ENCODE results near the gene RNF144B.

The RNF144B gene

DNA sequence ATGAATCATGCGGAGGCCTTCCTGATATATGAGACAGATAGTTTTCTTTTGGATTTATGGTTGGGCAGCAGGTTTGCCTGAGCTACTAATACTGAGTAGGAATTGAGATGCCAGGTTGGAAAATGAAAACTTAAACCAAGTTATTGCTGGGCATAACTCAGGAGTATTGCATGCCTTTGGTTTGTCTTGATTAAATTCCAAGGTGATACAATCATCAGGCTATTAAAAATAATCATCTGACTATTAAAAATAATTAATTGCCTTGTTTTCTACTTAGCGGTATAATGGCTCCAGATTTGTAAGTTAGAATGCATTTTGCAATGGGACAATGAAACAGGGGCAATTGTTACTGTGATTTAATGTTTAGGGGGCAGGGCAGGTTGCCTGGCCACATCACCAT, 15.5 kb upstream of the RNF144B start:
- H3K4me2 ChIP-seq: no peak overlapping the region
- no peaks in the 10 kb centered on the region for H3K36me3 ChIP-seq (ENCODE audit: insufficient read depth)
- TF ChIP-seq, protein P1, sequence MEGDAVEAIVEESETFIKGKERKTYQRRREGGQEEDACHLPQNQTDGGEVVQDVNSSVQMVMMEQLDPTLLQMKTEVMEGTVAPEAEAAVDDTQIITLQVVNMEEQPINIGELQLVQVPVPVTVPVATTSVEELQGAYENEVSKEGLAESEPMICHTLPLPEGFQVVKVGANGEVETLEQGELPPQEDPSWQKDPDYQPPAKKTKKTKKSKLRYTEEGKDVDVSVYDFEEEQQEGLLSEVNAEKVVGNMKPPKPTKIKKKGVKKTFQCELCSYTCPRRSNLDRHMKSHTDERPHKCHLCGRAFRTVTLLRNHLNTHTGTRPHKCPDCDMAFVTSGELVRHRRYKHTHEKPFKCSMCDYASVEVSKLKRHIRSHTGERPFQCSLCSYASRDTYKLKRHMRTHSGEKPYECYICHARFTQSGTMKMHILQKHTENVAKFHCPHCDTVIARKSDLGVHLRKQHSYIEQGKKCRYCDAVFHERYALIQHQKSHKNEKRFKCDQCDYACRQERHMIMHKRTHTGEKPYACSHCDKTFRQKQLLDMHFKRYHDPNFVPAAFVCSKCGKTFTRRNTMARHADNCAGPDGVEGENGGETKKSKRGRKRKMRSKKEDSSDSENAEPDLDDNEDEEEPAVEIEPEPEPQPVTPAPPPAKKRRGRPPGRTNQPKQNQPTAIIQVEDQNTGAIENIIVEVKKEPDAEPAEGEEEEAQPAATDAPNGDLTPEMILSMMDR (conservative IDR thresholded peaks at IDR 0.05; ENCODE audit: low read depth, low read length): no peak
- H3K27ac ChIP-seq: no peak overlapping the region
- no peaks in the 10 kb centered on the region for H3K27me3 ChIP-seq (ENCODE audit: insufficient read depth, low read depth)
- no peak overlapping the region for H2AFZ ChIP-seq (ENCODE audit: low read depth)
- H3K9ac ChIP-seq: no peak overlapping the region
- no peaks in the 10 kb centered on the region for H4K20me1 ChIP-seq (ENCODE audit: insufficient read depth)
- H3K79me2 ChIP-seq (ENCODE audit: insufficient read depth, low read depth): no peaks in the 10 kb centered on the region
- no peak overlapping the region for H3K4me3 ChIP-seq (IDR thresholded peaks at IDR 0.05; ENCODE audit: insufficient read depth, low read depth, low read length)
- no peaks in the 10 kb centered on the region for H3K4me1 ChIP-seq (ENCODE audit: low read depth, poor library complexity, severe bottlenecking)

DNA sequence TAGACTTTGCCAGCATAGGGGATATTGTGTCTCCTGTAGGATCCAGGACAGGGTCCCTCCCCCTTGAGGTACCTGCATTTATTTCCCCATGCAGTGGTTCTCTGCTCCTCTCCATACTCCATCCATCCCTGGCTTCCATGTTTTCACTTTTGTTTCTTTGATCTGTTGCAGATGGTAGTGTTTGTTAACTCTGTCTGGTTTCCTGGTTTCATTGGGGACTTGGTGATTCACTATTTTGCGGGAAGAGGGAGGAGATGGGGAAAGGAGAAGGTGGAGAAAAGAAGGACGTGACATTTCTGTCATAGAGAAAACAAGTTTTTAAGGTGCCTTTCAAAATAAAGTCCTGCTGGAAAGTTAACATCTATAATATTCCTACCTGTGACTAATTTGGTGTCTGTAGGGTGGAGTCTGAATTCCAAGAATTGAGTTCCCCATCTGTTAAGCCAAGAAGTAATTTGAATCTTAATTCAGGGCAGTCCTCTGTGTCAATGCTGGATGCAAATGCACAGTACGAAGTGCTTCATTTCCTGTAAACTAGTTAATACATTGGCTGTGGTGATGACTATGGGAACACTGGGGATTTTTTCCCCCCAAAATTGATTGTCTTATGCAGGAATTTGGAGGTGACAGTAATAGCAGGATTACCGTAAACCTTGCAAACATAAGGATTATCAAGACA, 6.9 kb upstream of the RNF144B start:
- H3K9ac ChIP-seq: no peak overlapping the region
- H3K4me3 ChIP-seq (IDR thresholded peaks at IDR 0.05; ENCODE audit: insufficient read depth, low read depth, low read length): no peak overlapping the region
- H3K27ac ChIP-seq: no peak overlapping the region
- no peaks in the 10 kb centered on the region for H3K36me3 ChIP-seq (ENCODE audit: insufficient read depth)
- no peaks in the 10 kb centered on the region for H4K20me1 ChIP-seq (ENCODE audit: insufficient read depth)
- no peaks in the 10 kb centered on the region for H3K4me1 ChIP-seq (ENCODE audit: low read depth, poor library complexity, severe bottlenecking)
- no peak overlapping the region for H2AFZ ChIP-seq (ENCODE audit: low read depth)
- H3K27me3 ChIP-seq (ENCODE audit: insufficient read depth, low read depth): no peaks in the 10 kb centered on the region
- TF ChIP-seq, protein P1 (conservative IDR thresholded peaks at IDR 0.05; ENCODE audit: low read depth, low read length): no peak
- H3K4me2 ChIP-seq: no peak overlapping the region
- no peaks in the 10 kb centered on the region for H3K79me2 ChIP-seq (ENCODE audit: insufficient read depth, low read depth)

DNA sequence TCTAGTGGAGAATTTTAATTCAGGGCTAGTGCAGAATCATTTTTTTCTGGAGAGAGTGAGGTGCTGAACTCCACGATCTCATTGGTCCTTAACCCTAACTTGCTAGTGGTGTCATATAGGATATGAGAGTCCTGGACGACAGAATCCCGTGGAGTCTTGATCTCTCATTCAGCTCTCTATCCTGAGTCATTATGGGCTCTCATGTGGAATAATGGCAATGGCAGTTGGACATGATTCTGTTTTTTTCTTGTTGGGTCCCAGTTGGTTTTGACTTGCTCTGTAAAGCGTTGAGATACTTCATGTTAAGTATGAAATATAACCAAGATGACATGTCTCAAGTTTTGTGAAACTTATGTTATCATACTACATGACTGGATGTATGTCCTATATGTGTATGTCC, 6.3 kb upstream of the RNF144B start:
- TF ChIP-seq, protein P1 (conservative IDR thresholded peaks at IDR 0.05; ENCODE audit: low read depth, low read length): no peak
- H4K20me1 ChIP-seq (ENCODE audit: insufficient read depth): no peaks in the 10 kb centered on the region
- H3K36me3 ChIP-seq (ENCODE audit: insufficient read depth): no peaks in the 10 kb centered on the region
- no peak overlapping the region for H3K4me2 ChIP-seq
- H3K27ac ChIP-seq: no peak overlapping the region
- no peaks in the 10 kb centered on the region for H3K27me3 ChIP-seq (ENCODE audit: insufficient read depth, low read depth)
- H3K9ac ChIP-seq: no peak overlapping the region
- H3K79me2 ChIP-seq (ENCODE audit: insufficient read depth, low read depth): no peaks in the 10 kb centered on the region
- H3K4me1 ChIP-seq (ENCODE audit: low read depth, poor library complexity, severe bottlenecking): no peaks in the 10 kb centered on the region
- no peak overlapping the region for H3K4me3 ChIP-seq (IDR thresholded peaks at IDR 0.05; ENCODE audit: insufficient read depth, low read depth, low read length)
- no peak overlapping the region for H2AFZ ChIP-seq (ENCODE audit: low read depth)

DNA sequence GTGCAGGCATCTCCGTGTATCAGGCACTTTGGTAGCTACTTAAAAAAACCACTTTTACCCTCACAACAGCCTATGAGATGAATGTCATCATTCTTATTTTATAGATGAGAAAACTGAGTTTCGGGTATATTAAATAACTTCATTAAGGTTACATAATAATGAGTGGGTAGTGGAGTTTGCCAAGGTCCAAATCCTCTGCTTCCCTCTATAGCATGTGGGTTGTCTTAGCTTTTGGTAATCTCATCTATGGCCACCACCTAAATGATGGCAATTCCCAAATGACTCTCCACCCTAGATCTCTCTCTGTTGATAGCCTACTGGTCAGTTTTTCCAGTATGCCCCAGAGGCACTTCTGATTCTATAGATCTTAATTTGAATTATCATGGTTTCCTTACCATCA, 3.7 kb upstream of the RNF144B start:
- H3K4me3 ChIP-seq (IDR thresholded peaks at IDR 0.05; ENCODE audit: insufficient read depth, low read depth, low read length): no peak overlapping the region
- H3K4me2 ChIP-seq: no peak overlapping the region
- H3K27ac ChIP-seq: no peak overlapping the region
- peaks cover 9% of the 10 kb centered on the region for H3K4me1 ChIP-seq (ENCODE audit: low read depth, poor library complexity, severe bottlenecking)
- no peak overlapping the region for H2AFZ ChIP-seq (ENCODE audit: low read depth)
- TF ChIP-seq, protein P1 (conservative IDR thresholded peaks at IDR 0.05; ENCODE audit: low read depth, low read length): no peak
- no peaks in the 10 kb centered on the region for H3K79me2 ChIP-seq (ENCODE audit: insufficient read depth, low read depth)
- H3K27me3 ChIP-seq (ENCODE audit: insufficient read depth, low read depth): no peaks in the 10 kb centered on the region
- H3K9ac ChIP-seq: no peak overlapping the region
- no peaks in the 10 kb centered on the region for H3K36me3 ChIP-seq (ENCODE audit: insufficient read depth)
- no peaks in the 10 kb centered on the region for H4K20me1 ChIP-seq (ENCODE audit: insufficient read depth)
